GM19438 (cell line): ENCODE measurements around the gene MRM3.
"Not testable (repeated sequence)": the region's sequence is repeated elsewhere in the genome, so short reads cannot be mapped to it uniquely, and the experiment has no call there.

Experiments used
- ATAC-seq: cut with Tn5 transposase; IDR thresholded peaks from one replicate; pipeline ENCODE4 v1.9.1; 2021; ENCODE audit warnings: low read depth; ENCODE audit not compliant: unreplicated experiment

MRM3 gene

DNA sequence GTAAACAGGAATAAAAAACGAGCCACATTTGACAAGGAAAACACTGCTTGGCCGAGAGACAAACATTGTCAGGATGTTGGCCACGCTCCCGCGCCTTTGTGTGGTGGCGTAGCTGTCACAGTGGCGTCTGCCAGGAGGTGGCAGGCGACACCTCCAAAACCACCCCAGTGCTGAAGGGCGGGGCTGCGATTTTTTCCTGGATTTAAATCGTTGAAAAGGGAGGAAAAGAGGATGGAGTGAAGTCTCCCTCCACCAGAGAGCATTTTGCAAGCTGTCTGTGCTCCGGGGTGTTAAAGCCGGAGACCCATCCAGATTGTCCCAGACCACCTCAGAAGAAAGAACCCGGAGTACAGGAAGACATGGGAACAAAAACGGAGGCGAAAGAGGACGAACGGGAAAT lies 12.7 kb downstream of the MRM3 start:
- no peak for ATAC-seq

GRCh38 chr17:795276-795675 lies 13.1 kb downstream of the MRM3 start:
- ATAC-seq, result no peak

DNA sequence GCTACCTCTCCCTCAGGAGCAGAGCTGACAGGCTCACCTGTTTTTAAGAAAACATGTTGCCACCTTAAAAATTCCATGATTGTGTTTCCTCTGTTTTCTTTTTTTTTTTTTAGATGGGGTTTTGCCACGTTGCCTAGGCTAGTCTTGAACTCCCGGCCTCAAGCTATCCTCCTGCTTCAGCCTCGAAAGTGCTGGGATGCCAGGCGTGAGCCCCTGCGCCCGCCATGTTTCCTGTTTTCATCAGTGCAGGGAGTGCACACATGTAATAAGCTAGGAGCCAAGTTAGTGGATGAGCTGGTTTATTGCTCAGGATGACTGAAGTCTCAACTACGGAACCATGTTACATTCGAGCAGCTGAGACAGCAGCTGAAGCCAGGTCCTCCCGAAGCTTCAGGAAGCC lies 13.6 kb downstream of the MRM3 start:
- no peak for ATAC-seq

- no peak for ATAC-seq
Measured at GRCh38 chr17:796609-797008, 14.5 kb downstream of the MRM3 start.

DNA sequence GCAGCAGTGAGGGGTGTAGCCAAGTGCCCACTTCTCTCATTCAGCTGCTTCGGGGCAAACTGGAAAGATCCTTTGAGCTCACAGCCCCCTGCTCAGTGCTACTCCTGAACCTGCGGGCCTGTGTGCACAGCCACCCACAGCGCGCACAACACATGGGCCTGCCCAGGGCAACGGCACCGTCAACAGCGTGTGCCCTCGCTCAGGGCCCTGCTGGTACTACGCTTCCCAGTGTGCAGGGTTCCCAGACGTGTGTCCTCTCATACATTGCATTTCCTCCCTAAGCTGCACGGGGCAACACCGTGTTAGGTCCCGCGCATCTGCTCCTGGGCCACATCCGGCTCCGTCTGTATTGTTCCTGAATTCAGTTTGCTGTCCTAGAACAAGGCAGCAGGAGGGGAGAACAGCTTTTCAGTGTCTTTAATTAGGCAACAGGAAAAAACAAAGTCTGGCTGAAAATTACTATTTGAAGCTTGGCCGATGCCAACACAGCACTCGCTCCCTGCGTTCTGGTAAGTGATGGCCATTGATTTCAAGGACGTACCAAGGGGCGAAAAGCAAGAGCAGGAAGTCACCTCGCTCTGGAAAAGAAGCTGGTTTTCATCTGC lies 15.2 kb downstream of the MRM3 start:
- ATAC-seq, result no peak

GRCh38 chr17:798246-798645 lies 16.1 kb downstream of the MRM3 start:
- no peak for ATAC-seq

DNA sequence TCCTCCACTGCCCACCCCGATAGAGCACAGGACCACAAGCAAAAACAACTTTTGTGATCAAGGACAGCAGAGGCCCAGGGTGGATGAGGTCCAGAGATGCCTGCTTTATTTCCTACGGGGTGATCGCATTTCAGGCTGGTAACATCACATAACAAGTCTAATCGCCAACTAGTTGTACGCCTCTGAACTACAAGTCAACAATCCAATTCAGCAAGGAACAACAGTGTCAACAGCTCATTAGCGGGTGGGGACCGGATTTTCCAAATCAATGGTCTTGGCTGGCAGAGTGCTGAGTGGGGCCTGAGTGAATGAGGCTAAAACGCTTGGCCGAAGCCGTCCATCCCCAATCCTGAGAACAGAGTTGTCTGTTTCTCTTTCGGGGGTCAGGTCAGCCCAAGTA lies 17.1 kb downstream of the MRM3 start:
- no peak for ATAC-seq

GRCh38 chr17:800446-801242 lies 18.5 kb downstream of the MRM3 start:
- no peak for ATAC-seq

GRCh38 chr17:801660-802059 lies 19.5 kb downstream of the MRM3 start:
- no peak for ATAC-seq

- no peak for ATAC-seq
Measured at GRCh38 chr17:802481-802880, 20.3 kb downstream of the MRM3 start.

DNA sequence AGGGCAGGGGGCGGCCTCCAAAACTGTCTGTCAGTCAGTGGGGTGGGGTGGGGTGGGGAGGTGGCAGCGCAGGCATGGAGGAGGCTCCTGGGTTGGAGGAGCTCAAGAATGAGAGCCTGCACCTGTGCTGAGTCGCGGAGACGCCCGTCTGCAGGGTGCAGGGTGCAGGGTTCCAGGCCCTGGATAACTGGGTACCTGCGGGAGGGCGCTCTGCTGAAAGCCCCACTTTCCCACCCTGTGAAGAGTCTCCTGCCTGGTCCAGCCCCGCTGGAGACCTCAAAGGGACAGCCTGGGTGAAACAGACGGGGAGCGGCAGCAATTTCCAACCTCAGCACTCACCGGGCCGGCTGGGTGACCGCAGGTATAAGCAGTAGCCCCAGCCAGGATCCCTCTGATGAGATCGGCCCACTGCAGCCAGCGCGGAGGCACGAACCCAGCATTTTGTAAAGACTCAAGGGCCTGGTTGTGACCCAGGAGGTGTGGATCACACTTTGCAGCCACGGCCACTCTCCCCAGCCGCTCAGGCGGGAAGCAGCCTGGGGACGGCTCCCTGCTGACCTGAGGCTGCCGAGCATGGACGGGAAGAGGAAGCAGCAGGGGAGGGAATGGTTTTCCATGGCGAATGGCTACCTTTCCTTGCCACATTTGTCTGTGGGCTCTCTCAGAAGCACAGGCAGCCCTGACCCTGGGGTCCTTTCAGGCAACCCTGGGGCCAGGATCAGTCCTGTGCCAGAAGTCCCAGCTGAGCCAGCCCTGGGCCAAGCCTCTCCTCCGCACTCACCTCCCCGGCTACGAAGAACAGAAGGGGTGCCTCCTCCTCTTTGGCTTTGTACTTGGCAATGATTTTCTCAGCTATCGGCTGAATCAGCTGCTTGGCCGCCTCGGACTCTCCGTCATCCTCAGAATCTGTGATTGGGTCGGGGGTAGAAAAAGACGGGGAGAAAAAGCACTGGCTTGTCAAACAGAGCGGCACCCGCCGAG lies 21.0 kb downstream of the MRM3 start:
- no peak for ATAC-seq

- no peak for ATAC-seq
Measured at GRCh38 chr17:804541-805435, 22.6 kb downstream of the MRM3 start.

DNA sequence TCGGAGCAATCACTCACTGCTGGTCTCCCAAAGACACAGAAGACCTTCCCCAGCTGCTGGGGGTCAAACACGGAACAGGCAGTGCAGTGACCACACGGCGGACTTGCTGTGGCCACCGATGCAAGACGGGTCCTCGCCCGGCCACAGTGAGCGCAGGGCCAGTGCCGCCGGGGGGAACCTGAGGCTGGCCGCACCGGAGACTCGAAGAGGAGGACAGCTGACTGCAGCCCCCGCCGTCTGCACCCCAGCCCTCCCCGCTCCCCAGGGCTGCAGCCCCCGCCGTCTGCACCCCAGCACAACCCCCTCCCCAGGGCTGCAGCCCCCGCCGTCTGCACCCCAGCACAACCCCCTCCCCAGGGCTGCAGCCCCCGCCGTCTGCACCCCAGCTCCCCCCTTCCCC lies 23.7 kb downstream of the MRM3 start:
- not testable (repeated sequence) for ATAC-seq

DNA sequence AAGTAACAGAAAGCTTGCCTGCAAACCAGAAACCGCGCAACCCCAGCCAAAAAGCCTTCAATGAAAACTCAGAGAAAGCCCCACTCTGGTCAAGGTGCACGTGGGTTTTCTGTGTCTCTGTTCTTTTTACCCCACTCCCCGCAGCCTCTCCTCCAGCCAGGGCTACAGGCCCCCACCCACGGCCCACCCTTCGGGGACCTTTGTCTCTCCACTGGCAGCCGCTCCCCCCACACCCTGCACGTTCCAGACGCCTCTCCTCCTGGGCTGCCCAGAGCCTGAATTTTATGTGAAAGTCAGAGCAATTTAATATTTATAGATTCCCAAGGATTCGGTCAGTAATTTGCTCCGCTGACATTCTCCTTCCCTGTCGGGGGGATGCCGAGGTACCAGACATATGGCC lies 24.2 kb downstream of the MRM3 start:
- ATAC-seq, result no peak

DNA sequence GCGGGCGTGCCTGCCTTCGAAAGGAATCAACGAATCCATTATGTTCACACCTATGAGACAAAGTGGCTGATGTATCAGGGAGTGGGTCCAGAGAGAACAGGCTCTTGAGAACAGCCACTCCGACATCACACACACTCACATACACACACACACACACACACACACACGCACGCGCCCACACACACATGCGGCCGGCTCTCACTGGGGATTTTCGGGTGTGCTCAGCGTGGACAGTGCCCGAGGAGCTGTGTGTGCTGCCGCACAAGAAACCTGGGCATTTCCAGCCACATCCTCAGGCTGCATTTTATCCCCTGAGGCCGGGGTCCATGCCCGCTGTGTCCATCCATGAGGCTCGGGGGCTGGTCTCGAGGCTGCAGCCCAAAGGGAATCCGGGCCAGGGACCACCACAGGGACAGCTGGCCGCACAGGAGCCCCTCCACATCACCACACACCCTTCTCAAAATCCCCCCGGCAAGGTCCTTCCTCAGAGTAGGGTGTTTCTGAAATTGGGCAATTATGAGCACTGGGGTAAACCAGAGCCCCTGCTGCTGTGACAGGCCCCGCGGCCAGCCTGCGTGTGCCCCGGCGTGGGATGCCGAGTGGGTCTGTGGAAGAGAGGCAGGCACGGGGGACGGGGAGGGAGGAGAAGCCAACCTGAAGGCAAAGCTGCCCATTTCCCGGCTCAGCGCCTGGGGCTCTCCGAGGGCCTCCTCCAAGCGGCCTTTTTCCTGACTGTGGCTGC lies 24.8 kb downstream of the MRM3 start:
- no peak for ATAC-seq

DNA sequence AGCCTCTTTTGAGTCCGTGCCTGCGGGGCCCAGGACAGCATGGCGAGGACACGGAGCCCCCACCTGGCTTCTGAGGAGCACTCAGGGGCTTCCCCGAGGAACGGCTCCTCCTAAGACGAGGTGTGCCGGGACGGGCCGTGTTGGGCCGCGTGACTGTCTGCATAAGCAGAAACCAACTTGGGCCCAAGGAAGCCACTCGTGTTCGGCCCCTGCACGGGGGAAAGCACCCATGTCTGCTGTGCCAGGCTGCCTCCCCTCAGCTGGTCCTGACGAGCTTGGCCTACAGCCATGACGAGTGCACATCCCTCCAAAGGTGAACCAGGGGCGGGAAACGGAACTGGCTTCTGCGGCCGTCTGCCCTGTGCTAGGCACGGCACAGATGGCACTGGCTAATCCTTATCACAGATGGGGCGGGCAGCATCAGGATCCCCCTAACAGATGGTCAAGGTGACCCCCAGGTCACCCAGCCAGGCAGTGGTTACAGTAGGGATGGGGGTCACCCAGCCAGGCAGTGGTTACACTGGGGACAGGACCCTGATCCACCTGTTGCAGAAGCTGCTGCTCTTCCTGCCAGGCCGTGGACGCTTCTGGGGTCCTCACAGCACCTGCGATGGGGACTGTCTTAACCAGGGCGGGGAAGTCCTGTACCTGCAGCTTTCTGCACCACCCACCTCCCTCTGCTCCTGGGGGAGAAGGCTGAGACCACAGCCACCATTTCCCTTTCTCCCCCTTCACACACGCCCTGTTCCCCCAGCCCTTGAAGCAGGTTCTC lies 25.6 kb downstream of the MRM3 start:
- no peak for ATAC-seq

DNA sequence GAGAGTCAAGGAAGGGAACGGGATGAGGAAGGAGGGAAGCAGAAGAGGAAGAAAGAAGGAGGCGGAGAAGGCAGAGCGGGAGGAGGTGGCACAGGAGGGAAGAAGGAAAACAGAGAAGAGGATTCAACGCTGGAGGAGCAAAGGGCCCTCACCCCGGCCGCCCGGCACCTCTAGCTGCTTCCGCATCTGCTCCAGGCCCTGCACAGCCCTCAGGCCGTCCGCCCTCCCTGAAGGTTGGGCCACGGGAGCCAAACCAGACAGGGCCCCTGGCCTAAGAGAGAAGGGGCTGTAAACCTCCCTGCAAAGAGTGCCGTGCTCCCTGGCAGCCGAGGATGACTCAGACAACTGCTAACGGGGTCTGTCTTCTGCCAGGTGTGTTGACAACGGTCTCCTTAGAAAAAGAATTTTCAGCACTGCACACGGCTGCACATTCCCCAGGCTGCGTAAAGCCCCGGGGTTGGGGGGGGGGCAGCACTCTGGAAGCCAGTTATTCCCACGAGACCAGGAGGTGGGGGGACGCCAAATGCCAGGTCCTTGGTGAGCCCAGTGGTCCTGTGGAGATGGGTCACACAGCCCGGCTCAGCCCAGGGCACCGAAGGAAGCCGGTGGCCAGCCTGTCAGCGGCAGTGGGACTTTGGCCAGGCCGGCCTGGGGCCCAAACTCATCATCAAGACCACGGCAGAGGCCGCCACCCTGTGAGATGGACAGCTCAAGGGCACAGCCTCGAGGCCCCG lies 29.1 kb downstream of the MRM3 start:
- no peak for ATAC-seq

- ATAC-seq, result no peak
Measured at GRCh38 chr17:812638-813204, 30.6 kb downstream of the MRM3 start.
